ENCODE data around the gene CCNJL.
A peak's percentile ranks its signal among the peaks of the same experiment; 100 is the strongest.

- no peak for TF ChIP-seq REST (IDR thresholded peaks at IDR 0.05; ENCODE audit: unreplicated experiment)
- TF ChIP-seq CTCF (conservative IDR thresholded peaks at IDR 0.05; ENCODE audit: low read depth in 2 of 2): peak; percentile 49 to 54
- TF ChIP-seq ZNF331 (CRISPR knock-in tag; IDR thresholded peaks at IDR 0.05; ENCODE audit: low read depth): no peak
- no peak for TF ChIP-seq POLR2AphosphoS5 (IDR thresholded peaks at IDR 0.05; ENCODE audit: low read depth)
- TF ChIP-seq EZH2 (IDR thresholded peaks at IDR 0.05; ENCODE audit: low read depth, unreplicated experiment): no peak
- no peak for TF ChIP-seq EZH2phosphoT487 (IDR thresholded peaks at IDR 0.05; ENCODE audit: unreplicated experiment)
- TF ChIP-seq ZNF462 (CRISPR knock-in tag; IDR thresholded peaks at IDR 0.05): no peak
- no peak for TF ChIP-seq CREB1 (CRISPR knock-in tag; IDR thresholded peaks at IDR 0.05; ENCODE audit: low read depth)
Observed at GRCh38 chr5:160266752-160267345, 45.5 kb downstream of the CCNJL start.
